ENCODE data around the gene RAD51D.

The RAD51D gene

DNA sequence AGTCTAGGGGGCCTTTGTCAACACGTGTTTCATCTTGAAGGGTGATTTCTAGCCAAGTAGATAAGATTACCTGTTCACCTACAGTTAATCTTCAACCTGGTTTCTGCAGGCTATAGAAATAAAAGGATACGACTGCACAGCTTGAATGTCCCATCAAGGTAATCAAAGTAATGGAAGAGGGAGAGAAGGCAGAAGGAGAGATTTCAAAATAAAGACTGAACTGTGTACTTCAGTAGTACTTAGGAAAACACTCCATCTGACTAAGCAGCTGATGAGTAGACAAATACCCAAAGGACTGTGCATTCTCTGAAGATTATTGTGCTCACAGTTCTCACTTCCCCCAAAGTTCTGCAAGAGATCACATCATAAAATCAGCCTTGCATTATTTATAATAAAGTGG, 50.3 kb downstream of the RAD51D start:
- Histone ChIP-seq H3K27ac (replicated peaks) (no peak overlapping the region), H3K27me3 (ENCODE audit: insufficient read depth, poor library complexity, severe bottlenecking) (no peaks in the 10 kb centered on the region), H3K4me3 (replicated peaks; ENCODE audit: insufficient read depth, low read length) (no peak overlapping the region)
- no peak for TF ChIP-seq SPI1 (IDR thresholded peaks at IDR 0.05; ENCODE audit: borderline replicate concordance, low read depth)
- no peak for TF ChIP-seq POLR2AphosphoS5 (IDR thresholded peaks at IDR 0.05; ENCODE audit: low read depth)
- TF ChIP-seq, protein P1, sequence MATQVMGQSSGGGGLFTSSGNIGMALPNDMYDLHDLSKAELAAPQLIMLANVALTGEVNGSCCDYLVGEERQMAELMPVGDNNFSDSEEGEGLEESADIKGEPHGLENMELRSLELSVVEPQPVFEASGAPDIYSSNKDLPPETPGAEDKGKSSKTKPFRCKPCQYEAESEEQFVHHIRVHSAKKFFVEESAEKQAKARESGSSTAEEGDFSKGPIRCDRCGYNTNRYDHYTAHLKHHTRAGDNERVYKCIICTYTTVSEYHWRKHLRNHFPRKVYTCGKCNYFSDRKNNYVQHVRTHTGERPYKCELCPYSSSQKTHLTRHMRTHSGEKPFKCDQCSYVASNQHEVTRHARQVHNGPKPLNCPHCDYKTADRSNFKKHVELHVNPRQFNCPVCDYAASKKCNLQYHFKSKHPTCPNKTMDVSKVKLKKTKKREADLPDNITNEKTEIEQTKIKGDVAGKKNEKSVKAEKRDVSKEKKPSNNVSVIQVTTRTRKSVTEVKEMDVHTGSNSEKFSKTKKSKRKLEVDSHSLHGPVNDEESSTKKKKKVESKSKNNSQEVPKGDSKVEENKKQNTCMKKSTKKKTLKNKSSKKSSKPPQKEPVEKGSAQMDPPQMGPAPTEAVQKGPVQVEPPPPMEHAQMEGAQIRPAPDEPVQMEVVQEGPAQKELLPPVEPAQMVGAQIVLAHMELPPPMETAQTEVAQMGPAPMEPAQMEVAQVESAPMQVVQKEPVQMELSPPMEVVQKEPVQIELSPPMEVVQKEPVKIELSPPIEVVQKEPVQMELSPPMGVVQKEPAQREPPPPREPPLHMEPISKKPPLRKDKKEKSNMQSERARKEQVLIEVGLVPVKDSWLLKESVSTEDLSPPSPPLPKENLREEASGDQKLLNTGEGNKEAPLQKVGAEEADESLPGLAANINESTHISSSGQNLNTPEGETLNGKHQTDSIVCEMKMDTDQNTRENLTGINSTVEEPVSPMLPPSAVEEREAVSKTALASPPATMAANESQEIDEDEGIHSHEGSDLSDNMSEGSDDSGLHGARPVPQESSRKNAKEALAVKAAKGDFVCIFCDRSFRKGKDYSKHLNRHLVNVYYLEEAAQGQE (IDR thresholded peaks at IDR 0.05; ENCODE audit: insufficient replicate concordance, low read depth), result no peak
- no peak for TF ChIP-seq GABPA (IDR thresholded peaks at IDR 0.05; ENCODE audit: low read depth)
- TF ChIP-seq, protein P2, sequence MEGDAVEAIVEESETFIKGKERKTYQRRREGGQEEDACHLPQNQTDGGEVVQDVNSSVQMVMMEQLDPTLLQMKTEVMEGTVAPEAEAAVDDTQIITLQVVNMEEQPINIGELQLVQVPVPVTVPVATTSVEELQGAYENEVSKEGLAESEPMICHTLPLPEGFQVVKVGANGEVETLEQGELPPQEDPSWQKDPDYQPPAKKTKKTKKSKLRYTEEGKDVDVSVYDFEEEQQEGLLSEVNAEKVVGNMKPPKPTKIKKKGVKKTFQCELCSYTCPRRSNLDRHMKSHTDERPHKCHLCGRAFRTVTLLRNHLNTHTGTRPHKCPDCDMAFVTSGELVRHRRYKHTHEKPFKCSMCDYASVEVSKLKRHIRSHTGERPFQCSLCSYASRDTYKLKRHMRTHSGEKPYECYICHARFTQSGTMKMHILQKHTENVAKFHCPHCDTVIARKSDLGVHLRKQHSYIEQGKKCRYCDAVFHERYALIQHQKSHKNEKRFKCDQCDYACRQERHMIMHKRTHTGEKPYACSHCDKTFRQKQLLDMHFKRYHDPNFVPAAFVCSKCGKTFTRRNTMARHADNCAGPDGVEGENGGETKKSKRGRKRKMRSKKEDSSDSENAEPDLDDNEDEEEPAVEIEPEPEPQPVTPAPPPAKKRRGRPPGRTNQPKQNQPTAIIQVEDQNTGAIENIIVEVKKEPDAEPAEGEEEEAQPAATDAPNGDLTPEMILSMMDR (IDR thresholded peaks at IDR 0.05; ENCODE audit: insufficient read depth, low read length), result no peak
- no peak for DNase-seq (ENCODE audit: low read depth in 1 of 2, low spot score in 1 of 2)

DNA sequence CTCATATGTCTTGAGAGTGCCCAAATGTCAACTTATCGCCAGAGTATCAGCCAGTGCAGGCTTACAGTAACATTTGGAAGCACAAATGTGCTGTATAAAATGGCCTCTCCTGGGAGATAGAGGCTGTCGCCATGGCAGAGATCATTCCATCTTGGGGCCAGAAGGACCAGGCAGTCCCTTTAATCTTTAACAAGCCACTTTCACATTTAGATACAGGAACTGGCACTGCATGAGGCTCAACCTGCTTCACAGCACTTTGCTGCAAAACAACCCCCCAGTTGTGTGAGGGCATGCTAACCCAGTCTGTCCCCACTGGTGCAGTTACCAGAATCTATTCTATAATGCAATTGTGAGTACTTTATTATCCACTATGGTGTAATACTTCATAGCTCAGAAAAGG, 51.4 kb downstream of the RAD51D start:
- no peak overlapping the region for H3K27ac ChIP-seq (replicated peaks)
- DNase-seq (ENCODE audit: low read depth in 1 of 2, low spot score in 1 of 2), result no peak
- no peak overlapping the region for H3K4me3 ChIP-seq (replicated peaks; ENCODE audit: insufficient read depth, low read length)

DNA sequence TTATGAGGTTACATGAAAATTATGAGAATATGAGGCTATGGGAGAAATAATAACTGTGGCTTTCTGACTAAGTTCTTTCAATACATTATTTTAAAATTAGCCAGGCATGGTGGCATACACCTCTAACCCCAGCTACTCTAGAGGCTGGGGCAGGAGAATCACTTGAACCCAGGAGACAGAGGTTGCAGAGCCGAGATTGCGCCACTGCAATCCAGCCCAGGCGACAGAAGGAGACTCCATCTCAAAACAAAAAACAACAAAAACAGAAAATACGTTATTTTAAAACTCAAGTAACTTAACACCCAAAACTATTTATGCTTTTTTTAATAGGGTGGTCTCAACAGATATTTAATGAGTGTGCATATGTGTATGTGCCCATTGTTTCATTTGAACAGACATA, 53.8 kb downstream of the RAD51D start:
- TF ChIP-seq, protein P2 (IDR thresholded peaks at IDR 0.05; ENCODE audit: insufficient read depth, low read length), result no peak
- TF ChIP-seq SPI1 (IDR thresholded peaks at IDR 0.05; ENCODE audit: borderline replicate concordance, low read depth), result no peak
- TF ChIP-seq, protein P1 (IDR thresholded peaks at IDR 0.05; ENCODE audit: insufficient replicate concordance, low read depth), result no peak
- TF ChIP-seq GABPA (IDR thresholded peaks at IDR 0.05; ENCODE audit: low read depth), result no peak
- no peak for TF ChIP-seq POLR2AphosphoS5 (IDR thresholded peaks at IDR 0.05; ENCODE audit: low read depth)
- no peak for DNase-seq (ENCODE audit: low read depth in 1 of 2, low spot score in 1 of 2)
- H3K27ac ChIP-seq (replicated peaks), result no peak overlapping the region

More for the DNA sequence above, 51.4 kb downstream of the RAD51D start:
- no peaks in the 10 kb centered on the region for H3K27me3 ChIP-seq (ENCODE audit: insufficient read depth, poor library complexity, severe bottlenecking)
- TF ChIP-seq POLR2AphosphoS5 (IDR thresholded peaks at IDR 0.05; ENCODE audit: low read depth) (no peak), SPI1 (IDR thresholded peaks at IDR 0.05; ENCODE audit: borderline replicate concordance, low read depth) (no peak), GABPA (IDR thresholded peaks at IDR 0.05; ENCODE audit: low read depth) (no peak)
- TF ChIP-seq, protein P2 (IDR thresholded peaks at IDR 0.05; ENCODE audit: insufficient read depth, low read length), result no peak
- TF ChIP-seq, protein P1 (IDR thresholded peaks at IDR 0.05; ENCODE audit: insufficient replicate concordance, low read depth), result no peak

More for the DNA sequence above, 53.8 kb downstream of the RAD51D start:
- Histone ChIP-seq H3K27me3 (ENCODE audit: insufficient read depth, poor library complexity, severe bottlenecking) (no peaks in the 10 kb centered on the region), H3K4me3 (replicated peaks; ENCODE audit: insufficient read depth, low read length) (no peak overlapping the region)
